HG02973 (cell line): Measurements from ENCODE around the gene CATSPERD.
A peak's percentile ranks its signal among the peaks of the same experiment; 100 is the strongest.

ENCODE experiments used
- ATAC-seq: cut with Tn5 transposase; IDR thresholded peaks from one replicate; pipeline ENCODE4 v1.9.1; 2021; ENCODE audit warnings: moderate library complexity; ENCODE audit not compliant: unreplicated experiment

CATSPERD gene, protein sequence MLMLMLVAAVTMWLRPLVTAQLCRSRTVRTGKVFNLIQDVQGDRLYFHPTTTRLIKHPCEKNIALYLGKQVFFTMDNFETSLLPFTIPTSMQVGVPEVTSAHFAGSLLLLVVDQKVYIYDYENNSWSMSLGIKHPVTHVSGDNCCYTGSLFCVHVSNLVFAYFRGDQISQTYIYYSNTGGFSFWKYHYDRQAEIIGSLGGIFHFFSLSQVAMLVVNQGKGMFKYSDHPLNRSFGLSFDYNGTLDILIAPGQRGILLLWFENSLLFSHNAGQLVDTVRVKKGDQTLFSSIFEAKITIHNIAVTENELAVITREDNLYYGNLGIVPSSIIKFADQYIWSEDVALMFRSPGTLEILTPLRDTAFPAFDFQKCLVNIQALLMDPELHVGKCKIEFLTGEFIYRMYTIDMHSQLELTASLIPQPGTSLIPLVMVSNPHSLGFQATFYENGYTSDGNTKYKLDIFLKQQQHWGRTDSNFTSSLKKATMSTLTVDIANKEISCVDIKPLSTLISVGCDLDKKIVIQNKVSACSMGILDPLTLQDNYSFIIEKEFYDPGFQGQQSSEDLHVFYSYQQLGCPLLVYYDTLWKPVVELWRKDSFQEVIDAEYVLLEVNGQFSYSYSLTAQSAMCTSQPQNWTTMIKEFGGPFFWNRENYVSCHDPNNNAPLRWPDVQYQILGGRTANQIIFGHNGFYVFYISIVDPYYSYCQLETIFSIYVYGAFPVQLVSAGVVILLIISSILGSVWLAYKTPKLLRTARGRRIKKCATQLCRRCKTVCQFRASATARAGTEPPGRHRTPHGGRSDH

DNA sequence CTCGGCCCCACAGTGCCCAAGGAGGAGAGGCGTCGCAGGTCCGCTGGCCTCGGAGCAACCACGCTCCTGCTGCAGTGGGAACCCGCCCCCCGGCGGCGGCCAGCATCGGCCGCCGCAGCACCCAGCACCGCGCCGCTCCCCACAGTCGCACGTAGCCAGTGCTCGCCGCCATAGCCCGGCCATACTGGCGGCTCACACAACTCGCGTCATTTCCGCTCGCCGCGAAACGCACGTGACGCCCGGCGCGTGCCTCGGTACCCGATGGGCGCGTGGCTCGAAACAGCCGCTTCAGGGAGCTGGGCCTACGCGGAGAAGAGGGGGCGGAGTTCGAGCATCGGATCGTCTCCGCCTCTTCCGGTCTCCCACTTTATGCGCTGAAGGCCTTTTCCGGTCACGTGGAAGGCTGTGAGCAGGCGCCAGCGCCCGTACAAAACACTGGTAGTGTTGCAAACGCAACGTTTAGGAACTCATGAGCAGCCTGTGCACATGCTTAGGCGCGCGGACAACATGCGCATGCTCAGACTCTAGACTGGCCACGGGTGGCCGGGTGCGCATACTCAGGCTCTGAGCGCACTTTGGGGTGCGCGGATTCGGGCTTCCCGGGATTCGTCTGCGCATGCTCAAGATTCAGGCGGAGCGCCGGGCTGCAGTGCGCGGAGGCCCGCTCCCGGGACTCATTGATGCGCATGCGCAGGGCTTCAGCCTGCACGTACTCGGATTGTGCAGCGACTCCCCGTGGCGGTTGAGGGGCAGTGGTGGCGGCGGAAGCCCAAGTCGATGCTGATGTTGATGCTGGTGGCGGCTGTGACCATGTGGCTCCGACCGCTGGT lies at the start of gene CATSPERD, which contains the start of gene LONP1:
CATSPERD (plus strand) TSS at position 677 of the 830 bp plus-strand sequence; CDS start at position 778, 101 bp downstream.
LONP1 (minus strand) TSS at position 186 of the 830 bp plus-strand sequence; CDS start at position 172, 14 bp downstream.
- ATAC-seq, result peak; percentile 73

DNA sequence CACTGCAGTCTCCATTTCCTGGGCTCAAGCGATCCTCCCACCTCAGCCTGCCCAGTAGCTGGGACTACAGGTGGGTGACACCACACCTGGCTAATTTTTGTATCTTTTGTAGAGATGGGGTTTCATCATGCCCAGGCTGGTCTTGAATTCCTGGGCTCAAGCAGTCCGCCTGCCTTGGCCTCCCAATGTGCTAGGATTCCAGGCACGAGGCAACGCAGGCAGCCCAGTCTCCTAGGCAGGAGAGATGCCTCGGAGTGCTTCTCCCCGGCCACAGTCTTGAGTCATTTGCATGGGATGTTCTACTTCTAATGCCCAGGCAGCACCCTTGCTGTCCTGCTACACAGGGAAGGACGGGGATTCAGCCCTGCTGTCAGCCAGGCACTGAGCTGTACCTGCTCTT lies 48.8 kb upstream of the CATSPERD start:
- ATAC-seq, result no peak

DNA sequence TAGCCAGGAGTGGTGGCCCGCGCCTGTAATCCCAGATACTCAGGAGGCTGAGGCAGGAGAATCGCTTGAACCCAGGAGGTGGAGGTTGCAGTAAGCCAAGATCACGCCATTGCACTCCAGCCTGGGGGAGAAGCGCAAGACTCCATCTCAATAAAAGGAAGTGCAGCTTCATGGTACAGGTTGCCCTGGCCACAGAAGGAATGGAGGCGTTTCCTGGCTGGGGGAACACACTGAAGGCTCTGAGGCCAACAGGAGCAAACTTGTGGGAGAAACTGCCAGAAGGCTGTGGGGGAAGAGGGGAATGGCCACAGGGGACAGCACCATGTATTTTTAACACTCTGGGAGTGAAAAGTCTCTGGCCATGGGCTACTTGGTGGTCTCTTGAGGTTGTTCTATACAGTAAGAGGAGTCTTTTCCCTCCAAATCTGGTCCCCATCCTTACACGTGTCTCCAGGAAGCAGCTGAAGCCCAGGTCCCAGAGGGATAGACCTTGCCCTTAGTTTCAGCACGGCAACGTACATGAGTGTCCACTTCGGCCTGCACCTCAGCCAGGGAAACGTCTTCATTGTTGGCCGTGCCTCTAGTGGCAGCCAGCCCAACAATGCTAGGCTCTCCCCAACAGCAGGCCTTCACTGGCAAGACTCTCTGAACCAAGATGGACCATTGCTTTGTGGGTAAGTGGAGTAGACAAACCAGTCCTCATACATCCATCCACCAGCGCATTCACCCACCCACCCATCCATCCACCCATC lies 47.6 kb upstream of the CATSPERD start:
- ATAC-seq, result no peak

DNA sequence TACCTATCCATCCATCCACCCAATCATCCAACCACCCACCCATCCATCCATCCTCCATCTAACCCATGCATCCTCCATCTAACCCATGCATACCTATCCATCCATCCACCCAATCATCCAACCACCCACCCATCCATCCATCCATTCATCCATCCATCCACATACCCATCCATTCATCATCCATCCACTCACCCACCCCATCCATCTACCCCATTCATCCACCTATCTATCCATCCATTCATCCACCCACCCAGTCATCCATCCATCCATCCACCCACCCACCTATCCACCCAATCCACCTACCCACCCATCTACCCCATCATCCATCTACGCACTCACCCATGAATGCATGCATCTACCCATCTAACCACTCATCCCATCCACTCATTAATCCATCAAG lies 46.7 kb upstream of the CATSPERD start:
- ATAC-seq, result no peak

DNA sequence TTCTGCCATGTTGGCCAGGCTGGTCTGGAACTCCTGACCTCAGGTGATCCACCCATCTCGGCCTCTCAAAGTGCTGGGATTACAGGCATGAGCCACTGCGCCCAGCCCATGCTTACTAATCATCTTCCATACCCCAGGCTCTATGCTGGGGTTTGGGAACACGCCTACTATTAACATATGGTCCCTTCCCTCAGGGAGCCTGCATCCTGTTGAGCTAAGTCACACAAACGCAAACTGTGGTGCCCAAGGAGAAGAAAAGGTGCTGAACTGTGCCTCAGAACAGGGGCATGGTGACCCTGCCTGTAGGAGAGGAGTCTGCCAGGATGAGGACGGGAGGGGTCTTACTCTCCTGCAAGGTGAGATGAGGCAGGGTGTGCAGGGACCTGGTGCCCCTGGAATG lies 45.7 kb upstream of the CATSPERD start:
- no peak for ATAC-seq

DNA sequence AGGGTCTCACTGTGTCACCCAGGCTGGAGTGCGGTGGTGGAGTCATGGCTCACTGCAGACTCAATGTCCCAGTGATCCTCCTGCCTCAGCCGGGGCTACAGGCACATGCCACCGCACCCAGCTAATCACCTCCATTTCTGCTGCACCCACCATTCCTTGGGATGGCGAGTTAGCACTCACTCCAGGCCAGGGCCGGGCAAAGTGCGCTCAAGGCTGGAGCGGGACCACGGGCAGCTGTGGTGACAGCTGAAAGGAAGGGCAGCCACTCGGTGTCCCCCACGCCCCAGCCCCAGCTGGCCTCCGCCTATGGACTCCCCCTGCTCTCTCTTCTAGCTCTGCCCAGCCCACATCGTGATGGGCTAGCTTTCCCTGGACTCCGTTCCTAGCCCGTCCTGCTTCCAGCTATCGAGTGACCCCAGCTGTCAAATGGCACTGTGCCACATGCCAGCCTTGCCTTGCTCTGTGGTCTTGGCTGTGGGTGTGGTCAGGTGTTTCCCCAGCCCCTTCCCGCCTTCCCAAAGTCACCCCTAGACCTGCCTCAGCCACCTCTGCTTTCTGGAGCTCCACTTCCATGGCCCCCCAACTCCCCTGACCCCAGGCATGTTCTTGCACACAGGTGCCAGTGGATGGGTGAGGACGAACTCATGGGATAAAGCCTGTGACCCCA lies 44.2 kb upstream of the CATSPERD start:
- no peak for ATAC-seq

DNA sequence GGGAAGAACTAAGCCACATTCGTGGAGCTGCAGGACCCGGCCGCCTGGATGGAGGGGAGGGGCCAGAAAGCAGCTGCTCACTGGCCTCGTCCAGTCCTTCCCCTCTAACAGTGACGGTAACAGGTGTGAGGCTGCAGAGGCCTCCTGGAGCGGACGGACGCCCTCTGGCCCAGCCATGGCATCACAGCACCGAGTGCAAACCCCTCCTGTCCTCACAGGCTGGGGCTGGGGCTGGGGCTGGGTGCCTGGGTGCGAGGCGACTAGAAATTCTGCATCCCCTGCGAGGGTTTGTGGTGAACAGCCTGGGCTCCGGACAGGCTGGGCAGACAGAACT lies 43.7 kb upstream of the CATSPERD start:
- no peak for ATAC-seq

DNA sequence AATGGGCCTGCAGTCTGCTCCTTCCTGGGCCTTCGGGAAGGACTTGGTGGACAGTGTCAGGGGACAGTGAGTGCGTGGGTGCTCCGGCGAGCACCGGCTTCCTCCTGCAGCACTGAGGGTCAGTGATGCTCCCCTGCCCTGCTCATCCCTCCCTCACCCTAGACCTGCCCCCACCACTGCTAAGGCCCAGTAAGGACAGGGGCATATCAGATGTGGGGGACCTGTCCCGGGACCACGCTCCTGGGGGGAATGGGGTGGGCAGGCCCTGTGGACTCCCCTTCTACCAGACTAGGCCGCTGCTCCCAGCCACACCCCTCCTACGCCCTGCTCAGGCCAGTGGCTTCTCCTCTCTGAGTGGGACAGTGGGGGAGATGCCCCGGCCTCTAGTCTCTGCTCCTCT lies 43.3 kb upstream of the CATSPERD start:
- no peak for ATAC-seq

DNA sequence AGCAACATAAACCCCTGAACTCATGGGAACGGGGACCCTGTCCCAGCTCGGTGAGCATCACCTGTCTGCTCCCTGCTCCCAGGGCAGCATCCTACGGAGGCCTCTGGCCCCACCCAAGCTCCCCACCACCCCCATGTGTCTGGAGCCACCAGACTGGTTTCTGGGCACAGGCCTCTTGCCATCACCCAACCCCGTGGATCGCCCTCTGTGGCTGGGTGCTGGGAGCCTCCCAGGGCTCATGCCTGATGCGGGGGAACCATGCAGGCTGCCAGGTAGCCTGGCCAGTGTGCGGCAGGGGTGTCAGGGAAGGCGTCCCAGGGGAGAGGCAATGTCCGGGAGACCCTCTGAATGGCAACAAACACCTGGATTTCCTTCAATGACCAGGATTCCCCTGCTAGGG lies 42.9 kb upstream of the CATSPERD start:
- no peak for ATAC-seq

DNA sequence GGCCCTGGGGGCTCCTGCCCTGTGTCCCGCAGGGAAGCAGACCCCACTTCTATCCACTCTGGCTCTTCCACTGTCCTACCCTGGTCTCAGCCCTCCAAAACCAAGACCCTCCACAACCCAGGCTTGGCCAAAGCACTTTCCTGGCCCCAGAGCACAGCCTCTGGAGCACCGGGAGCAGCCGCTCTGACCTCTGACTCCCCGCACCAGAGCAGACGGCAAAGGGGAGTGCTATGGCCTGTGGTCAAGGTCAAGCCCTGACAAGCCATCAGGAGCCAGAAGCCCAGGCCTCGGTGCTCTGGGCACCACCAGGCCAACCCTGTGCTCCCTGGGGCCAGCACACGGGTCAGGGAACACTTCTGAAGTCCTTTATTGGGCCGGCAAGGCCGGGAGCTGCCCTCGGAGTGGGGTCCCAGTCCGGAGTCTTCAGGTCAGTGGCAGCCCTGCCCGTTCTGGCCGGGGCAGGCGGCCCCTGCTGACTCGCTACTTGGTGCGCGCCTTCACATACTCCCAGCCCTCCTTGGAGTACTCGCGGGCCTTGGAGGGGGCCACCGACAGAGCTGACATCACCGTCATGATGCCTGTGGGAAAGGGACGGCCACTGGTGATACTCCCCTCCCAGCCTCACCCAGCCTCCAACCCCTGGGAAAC lies 42.2 kb upstream of the CATSPERD start:
- ATAC-seq, result no peak

DNA sequence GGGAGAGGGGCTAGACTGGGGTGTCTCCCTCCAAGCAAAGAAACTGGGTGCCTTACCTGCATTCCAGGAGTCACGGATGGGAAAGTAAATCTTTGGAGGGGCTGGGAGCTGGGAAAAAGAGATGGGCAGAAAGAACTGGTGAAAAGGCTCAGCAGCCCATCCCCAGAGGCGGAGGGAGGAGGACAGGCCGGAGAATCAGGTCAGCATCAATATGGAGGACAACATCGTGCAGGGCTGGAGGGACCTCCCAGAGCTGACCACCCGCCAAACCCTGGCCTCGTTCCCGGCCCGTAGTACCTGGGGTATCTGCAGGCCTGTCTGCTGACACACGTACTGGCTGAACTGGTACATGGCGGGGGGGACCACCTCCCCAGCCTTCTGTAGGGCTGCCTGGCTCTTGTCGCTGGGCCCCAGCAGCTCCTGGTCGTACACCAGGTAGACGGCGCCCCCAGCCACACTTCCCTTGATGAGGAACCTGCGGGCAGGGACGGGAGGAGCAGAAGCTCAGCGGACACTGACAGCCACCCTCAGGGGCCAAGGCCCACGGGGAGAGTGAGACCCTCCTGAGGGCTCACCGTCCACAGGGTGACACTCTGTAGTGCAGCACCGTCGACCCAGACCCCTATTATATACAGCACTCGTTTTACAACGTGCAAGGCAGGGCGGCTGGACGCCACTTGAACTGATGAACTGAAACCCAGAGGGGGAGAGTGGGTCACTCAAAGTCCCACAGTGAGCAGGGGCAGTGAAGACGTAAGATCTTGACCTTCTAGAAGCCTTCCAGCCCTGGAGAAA lies 41.0 kb upstream of the CATSPERD start:
- no peak for ATAC-seq

DNA sequence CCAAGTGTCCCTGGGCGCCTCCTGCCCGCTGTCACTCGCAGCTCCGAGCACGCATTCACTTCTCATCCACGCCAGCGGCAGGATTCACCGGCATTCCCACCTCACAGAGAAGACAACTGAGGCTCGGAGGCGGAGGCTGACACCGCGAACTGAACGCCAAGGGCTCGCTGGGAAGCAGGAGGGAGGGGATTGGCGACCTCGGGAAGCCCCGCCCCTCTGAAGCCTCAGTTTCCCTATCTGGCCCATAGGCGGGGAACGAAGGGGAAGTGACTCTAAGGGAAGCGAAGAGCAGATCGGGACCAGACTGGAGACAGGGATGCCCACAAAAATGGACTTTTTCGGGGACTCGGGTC lies 40.4 kb upstream of the CATSPERD start:
- no peak for ATAC-seq

DNA sequence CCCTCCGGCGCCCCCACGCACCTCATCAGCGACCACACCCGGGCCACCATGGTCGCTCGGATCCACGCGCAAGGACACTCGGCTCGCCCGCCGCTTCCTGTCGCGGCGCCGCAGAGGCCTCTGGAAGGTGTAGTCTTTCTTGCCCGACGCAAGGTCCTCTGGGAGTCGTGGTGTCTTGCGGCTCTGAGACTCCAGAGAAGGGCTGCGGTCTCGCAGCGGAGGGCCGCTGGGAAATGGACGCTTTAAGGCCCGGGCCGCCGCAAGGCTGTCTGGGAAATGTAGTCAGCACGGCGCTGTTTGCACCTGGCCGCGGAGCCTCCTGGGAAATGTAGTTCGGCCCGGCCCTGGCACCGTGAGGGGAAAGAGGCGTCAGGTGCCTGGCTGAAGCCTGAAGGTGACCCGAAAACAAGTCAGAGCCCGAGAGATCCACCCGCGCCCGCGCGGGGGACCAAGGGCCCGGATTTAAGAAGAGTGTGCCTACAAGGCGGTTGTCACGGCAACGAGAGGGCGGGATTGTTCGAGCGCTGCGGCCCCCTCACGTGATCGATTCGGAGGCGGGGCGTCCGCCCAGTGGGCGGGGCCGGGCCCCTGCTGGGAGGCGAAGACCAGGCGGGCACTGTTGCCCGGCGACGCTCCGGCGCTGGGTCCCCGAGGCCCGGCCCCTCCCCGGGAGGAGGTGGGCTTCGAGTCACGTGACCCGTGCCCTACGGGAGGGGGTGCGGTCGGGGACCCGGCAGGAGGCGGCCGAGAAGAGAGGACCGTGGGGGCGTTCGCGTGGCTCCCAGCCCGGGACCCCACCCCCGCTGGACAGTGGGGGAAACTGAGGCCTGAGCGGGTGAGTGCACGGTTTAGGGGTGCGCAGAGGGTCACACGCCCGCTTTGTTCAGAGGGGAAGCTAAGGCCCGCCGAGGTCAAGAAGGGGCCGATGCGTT lies 39.7 kb upstream of the CATSPERD start, which contains the start of the genes HSD11B1L and MICOS13:
HSD11B1L (plus strand) TSS at position 591 of the 932 bp plus-strand sequence. CDS start 3,806 bp downstream, outside the sequence.
MICOS13 (minus strand) TSS at position 80 of the 932 bp plus-strand sequence; CDS start at position 50, 30 bp downstream.
- peak; percentile 74 for ATAC-seq

DNA sequence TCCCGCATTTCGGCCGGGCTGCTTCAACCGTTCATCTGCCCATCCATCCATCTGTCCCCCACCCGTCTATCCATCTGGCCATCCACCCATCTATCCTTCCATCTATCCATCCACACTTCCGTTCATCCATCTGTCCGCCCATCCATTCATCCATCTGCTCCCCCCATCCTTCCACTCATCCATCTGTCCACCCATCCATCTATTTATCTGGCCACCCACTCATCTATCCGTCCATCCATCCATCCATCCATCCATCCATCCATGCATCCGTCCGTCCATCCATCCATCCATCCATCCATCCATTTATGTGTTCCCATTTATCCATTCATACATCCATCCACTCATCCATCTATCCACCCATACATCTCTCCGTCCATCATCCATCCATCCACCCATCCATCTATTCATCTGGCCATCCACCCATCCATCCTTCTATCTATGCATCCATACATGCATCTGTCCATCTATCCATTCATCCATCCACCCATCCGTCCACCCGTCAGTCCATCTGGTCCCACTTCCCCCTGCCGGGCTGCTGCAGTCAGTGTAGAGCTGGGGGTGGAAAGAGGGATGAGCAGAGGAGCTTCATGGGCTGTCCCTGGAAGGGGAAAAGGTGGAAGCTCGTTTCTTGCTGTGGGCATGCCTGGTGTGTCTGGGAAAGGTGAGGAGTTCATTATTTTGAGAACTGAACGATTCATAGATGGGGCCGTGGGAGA lies 38.9 kb upstream of the CATSPERD start:
- ATAC-seq, result no peak

DNA sequence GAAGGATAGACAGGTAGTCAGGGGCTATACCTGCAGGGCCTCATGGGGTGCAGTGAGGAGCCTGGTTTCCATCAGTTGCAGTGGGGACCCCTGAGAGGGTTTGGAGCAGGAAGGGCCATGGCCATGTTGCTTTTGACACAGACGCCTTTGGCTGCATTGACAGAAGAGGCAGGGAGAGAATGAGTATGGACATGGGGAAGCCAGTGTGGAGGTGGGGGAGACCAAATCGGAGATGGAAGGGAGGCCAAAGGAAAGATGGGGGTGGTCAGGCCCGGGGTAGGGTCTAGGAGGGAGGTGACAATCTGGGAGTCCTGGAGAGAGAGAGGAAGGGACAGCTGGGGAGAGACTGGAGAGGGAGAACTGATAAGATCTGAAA lies 38.3 kb upstream of the CATSPERD start:
- no peak for ATAC-seq

DNA sequence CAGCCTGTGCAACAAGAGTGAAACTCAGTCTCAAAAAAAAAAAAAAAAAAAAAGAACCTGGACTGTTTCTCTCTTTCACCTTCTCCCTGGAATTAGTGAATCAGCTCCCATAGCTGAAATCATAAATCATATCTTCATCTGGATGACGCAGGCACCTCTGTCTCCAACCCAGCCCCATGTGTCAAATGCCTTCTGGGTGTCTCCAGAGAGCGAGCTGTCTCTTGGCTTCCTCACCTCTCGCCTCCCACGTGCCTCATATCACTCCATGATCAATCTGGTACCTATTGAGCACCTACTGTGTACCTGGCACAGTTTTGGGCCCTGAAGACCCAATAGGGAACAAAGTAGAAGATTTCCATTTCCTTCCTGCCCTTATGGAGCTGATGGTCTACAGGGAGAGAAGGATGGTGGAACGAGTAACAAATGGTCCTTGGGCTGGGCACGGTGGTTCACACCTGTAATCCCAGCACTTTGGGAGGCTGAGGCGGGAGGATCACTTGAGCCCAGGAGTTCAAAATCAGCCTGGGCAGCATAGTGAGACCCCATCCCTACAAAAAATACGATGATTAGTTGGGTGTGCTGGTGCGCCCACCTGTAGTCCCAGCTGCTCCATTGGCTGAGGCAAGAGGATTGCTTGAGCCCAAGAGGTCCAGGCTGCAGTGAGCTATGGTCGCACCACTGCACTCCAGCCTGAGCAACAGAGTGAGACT lies 37.1 kb upstream of the CATSPERD start:
- no peak for ATAC-seq
